Bronchus fibroblast of lung (primary cell): ENCODE results near the gene THBS1. TPM values are rescaled to one million over a fixed set of nuclear protein-coding genes. Genes with fewer than 3 reads are reported as not detected.

Experiments used
- total RNA-seq: library from RNA; depleted of rRNA; stranded (reverse); fragments of >200 nt; gene quantifications from 2 replicates; pipeline ENCODE4 v1.2.3, GENCODE V29; 2015

THBS1 gene
- 89.2 and 99.2 TPM in 2 replicates for total RNA-seq

DNA sequence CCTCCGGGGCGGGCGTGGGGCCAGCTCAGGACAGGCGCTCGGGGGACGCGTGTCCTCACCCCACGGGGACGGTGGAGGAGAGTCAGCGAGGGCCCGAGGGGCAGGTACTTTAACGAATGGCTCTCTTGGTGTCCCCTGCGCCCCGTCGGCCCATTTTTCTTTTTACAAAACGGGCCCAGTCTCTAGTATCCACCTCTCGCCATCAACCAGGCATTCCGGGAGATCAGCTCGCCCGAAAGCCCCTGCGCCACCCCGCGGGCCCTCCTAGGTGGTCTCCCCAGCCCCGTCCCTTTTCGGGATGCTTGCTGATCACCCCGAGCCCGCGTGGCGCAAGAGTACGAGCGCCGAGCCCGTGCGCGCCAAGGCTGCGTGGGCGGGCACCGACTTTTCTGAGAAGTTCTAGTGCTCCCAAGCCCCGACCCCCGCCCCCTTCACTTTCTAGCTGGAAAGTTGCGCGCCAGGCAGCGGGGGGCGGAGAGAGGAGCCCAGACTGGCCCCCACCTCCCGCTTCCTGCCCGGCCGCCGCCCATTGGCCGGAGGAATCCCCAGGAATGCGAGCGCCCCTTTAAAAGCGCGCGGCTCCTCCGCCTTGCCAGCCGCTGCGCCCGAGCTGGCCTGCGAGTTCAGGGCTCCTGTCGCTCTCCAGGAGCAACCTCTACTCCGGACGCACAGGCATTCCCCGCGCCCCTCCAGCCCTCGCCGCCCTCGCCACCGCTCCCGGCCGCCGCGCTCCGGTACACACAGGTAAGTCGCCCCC, at the start of gene THBS1:
Gene THBS1, plus strand, starts transcription at position 595 of the 757 bp plus-strand sequence. CDS start 779 bp downstream, outside the sequence.

Other genes with a start within 250 kb of the THBS1 start
- 0.15 and 0.17 TPM in 2 replicates for gene FSIP1, start 201.8 kb downstream of the THBS1 start, total RNA-seq